Kasumi-1 (cell line): ENCODE measurements around the gene SNRNP25.
"Not testable (repeated sequence)": the region's sequence is repeated elsewhere in the genome, so short reads cannot be mapped to it uniquely, and the experiment has no call there.

Source experiments
- DNase-seq, 2 experiments: peaks; one replicate each; lab custom pipeline; 2025; lab: John Stamatoyannopoulos, UW

Gene SNRNP25

GRCh38 chr16:42069-42457 lies 11.6 kb upstream of the SNRNP25 start:
- no peak for DNase-seq

GRCh38 chr16:42691-43090 lies 10.9 kb upstream of the SNRNP25 start:
- DNase-seq, result no peak

- no peak for DNase-seq
Observed at GRCh38 chr16:43294-43693, 10.3 kb upstream of the SNRNP25 start.

- DNase-seq, result no peak
Observed at GRCh38 chr16:44655-45054, 9.0 kb upstream of the SNRNP25 start.

- no peak for DNase-seq
Observed at GRCh38 chr16:45454-45853, 8.2 kb upstream of the SNRNP25 start.

- DNase-seq, result not testable (repeated sequence)
Observed at GRCh38 chr16:46510-46909, 7.1 kb upstream of the SNRNP25 start.

GRCh38 chr16:47234-47633 lies 6.4 kb upstream of the SNRNP25 start:
- no peak for DNase-seq

GRCh38 chr16:50769-51591 lies 2.6 kb upstream of the SNRNP25 start:
- no peak for DNase-seq

- DNase-seq, result no peak
Observed at GRCh38 chr16:54237-54581, 581 bp downstream of the SNRNP25 start.

- DNase-seq, result no peak
Observed at GRCh38 chr16:55571-56136, 2.0 kb downstream of the SNRNP25 start.

GRCh38 chr16:56231-56927 lies 2.8 kb downstream of the SNRNP25 start:
- no peak for DNase-seq

GRCh38 chr16:57711-58110 lies 4.1 kb downstream of the SNRNP25 start:
- no peak for DNase-seq

- DNase-seq, result no peak
Observed at GRCh38 chr16:58491-59439, 5.1 kb downstream of the SNRNP25 start.

- DNase-seq, result no peak
Observed at GRCh38 chr16:59440-60059, 5.9 kb downstream of the SNRNP25 start.

- no peak for DNase-seq
Observed at GRCh38 chr16:60166-60565, 6.5 kb downstream of the SNRNP25 start.

GRCh38 chr16:60929-61878 lies 7.6 kb downstream of the SNRNP25 start:
- no peak for DNase-seq

GRCh38 chr16:61879-62281 lies 8.3 kb downstream of the SNRNP25 start:
- DNase-seq, result no peak

- no peak for DNase-seq
Observed at GRCh38 chr16:62283-62967, 8.8 kb downstream of the SNRNP25 start.

- no peak for DNase-seq
Observed at GRCh38 chr16:62968-63391, 9.4 kb downstream of the SNRNP25 start.

GRCh38 chr16:63466-63865 lies 9.8 kb downstream of the SNRNP25 start:
- no peak for DNase-seq
